GM06990 (cell line): ENCODE results near the gene C15orf39.

Experiments
- DNase-seq: peaks from one replicate; pipeline ENCODE4 v3.0.0-alpha.2; 2011; ENCODE audit not compliant: insufficient read length; ENCODE audit errors: extremely low read depth
- H3K27me3 ChIP-seq: replicated peaks from 2 replicates; pipeline ENCODE4 v1.6.0; 2011; ENCODE audit warnings: low read length; ENCODE audit not compliant: control insufficient read depth, insufficient read depth
- H3K36me3 ChIP-seq: 2 replicates; pipeline ENCODE4 v1.5.1; 2011; ENCODE audit warnings: low read length; ENCODE audit not compliant: control insufficient read depth, insufficient read depth
- H3K4me3 ChIP-seq: replicated peaks from 2 replicates; pipeline ENCODE4 v1.5.1; 2011; ENCODE audit warnings: low read depth, mild to moderate bottlenecking, control low read depth, low read length
- CTCF ChIP-seq: IDR thresholded peaks from 2 replicates; pipeline ENCODE4 v1.5.1; 2011; ENCODE audit warnings: low read length, control low read depth, mild to moderate bottlenecking, inconsistent platforms; ENCODE audit not compliant: insufficient read depth, poor library complexity, severe bottlenecking

The C15orf39 gene

GRCh38 chr15:75191235-75191634 is 10.4 kb upstream of the C15orf39 start:
- H3K4me3 ChIP-seq: no peak overlapping the region
- TF ChIP-seq CTCF: no peak
- no peaks in the 10 kb centered on the region for H3K27me3 ChIP-seq
- no peaks in the 10 kb centered on the region for H3K36me3 ChIP-seq
- DNase-seq: no peak

- no peak for DNase-seq
- Histone ChIP-seq H3K4me3 (no peak overlapping the region), H3K36me3 (no peaks in the 10 kb centered on the region), H3K27me3 (no peaks in the 10 kb centered on the region)
- TF ChIP-seq CTCF: no peak
These were observed 9.4 kb upstream of the C15orf39 start for GRCh38 chr15:75192307-75192706.

- DNase-seq: no peak
- TF ChIP-seq CTCF: no peak
- Histone ChIP-seq H3K4me3 (no peak overlapping the region), H3K36me3 (no peaks in the 10 kb centered on the region), H3K27me3 (no peaks in the 10 kb centered on the region)
These were observed 8.4 kb upstream of the C15orf39 start for GRCh38 chr15:75193272-75193671.

GRCh38 chr15:75193976-75194375 is 7.7 kb upstream of the C15orf39 start:
- no peak overlapping the region for H3K4me3 ChIP-seq
- no peaks in the 10 kb centered on the region for H3K27me3 ChIP-seq
- no peak for DNase-seq
- no peak for TF ChIP-seq CTCF
- no peaks in the 10 kb centered on the region for H3K36me3 ChIP-seq

- no peaks in the 10 kb centered on the region for H3K36me3 ChIP-seq
- no peaks in the 10 kb centered on the region for H3K27me3 ChIP-seq
- no peak overlapping the region for H3K4me3 ChIP-seq
- TF ChIP-seq CTCF: no peak
- DNase-seq: no peak
These were observed 7.3 kb upstream of the C15orf39 start for GRCh38 chr15:75194397-75194796.

- no peaks in the 10 kb centered on the region for H3K36me3 ChIP-seq
- H3K27me3 ChIP-seq: no peaks in the 10 kb centered on the region
- no peak for TF ChIP-seq CTCF
- no peak for DNase-seq
- no peak overlapping the region for H3K4me3 ChIP-seq
These were observed 6.4 kb upstream of the C15orf39 start for GRCh38 chr15:75195122-75195765.
